K562 (cell line): Measurements from ENCODE around the gene C14orf39. TPM values are rescaled to one million over a fixed set of nuclear protein-coding genes. Genes with fewer than 3 reads are reported as not detected.

Experiments used
- ATAC-seq: fragments of 200-7000 bp; cut with Tn5 transposase; 3 replicates; pipeline ENCODE4 v1.9.1; 2020; ENCODE audit warnings: moderate library complexity
- BruUV-seq: library from RNA; stranded (reverse); fragments of 400-500 nt; replicated peaks from 2 replicates; lab custom pipeline; 2021; lab: Mats Ljungman, UMichigan
- CTCF ChIA-PET: fragments of 300-600 bp; formaldehyde crosslinking; extraction: SDS; loops from one replicate; lab custom pipeline; 2021; ENCODE audit warnings: low intra/inter-chr PET ratio; lab: Yijun Ruan, JAX
- POLR2A ChIA-PET: fragments of 300-600, 350-650 bp; sonication (Branson Sonifier 250); formaldehyde crosslinking; extraction: SDS; loops from one replicate; lab custom pipeline; 2021; ENCODE audit warnings: antibody characterized with exemption, inconsistent platforms; lab: Yijun Ruan, JAX
- DNase-seq, 4 experiments: peaks; one replicate each; pipeline versions ENCODE4 v3.0.0 to v3.0.0-alpha.2; 2011 to 2018; ENCODE audit warnings: low spot score in 3 of 4, mixed read lengths in 3 of 4; ENCODE audit errors: extremely low read depth in 1 of 4
- FAIRE-seq: peaks from 2 replicates; lab custom pipeline; 2011; peaks lifted over from hg19 to GRCh38; lab: Jason Lieb, UNC
- H2AFZ ChIP-seq: 2 replicates; pipeline ENCODE4 v1.6.0; 2011; ENCODE audit warnings: low read depth, low read length, control low read depth, inconsistent platforms
- H3K27ac ChIP-seq: fragments of 200-600 bp; 3 replicates; pipeline ENCODE4 v1.8.0; 2011; ENCODE audit warnings: low read depth, mild to moderate bottlenecking, control low read depth, inconsistent platforms, low read length, moderate library complexity, mixed read lengths; ENCODE audit errors: extremely low read depth
- H3K27me3 ChIP-seq, 2 experiments: fragments of 300-600 bp in 1 of 2; 2 replicates in 1 of 2; 3 replicates in 1 of 2; pipeline versions ENCODE4 v1.6.0 to v1.8.0; 2011; ENCODE audit warnings: inconsistent platforms in 2 of 2, low read length in 2 of 2, mild to moderate bottlenecking in 1 of 2, mixed read lengths in 1 of 2, moderate library complexity in 1 of 2; ENCODE audit not compliant: control insufficient read depth in 2 of 2, insufficient read depth in 2 of 2
- H3K36me3 ChIP-seq: fragments of 300-600 bp; 3 replicates; pipeline ENCODE4 v1.8.0; 2011; ENCODE audit warnings: mild to moderate bottlenecking, low read length, inconsistent platforms; ENCODE audit not compliant: control insufficient read depth, insufficient read depth
- H3K4me1 ChIP-seq, 2 experiments: fragments of 200-600 bp in 1 of 2; replicated peaks in 1 of 2; 2 replicates in 1 of 2; 3 replicates in 1 of 2; pipeline versions ENCODE4 v1.5.1 to v1.8.0; 2011; ENCODE audit warnings: inconsistent platforms in 2 of 2, low read length in 2 of 2, mild to moderate bottlenecking in 1 of 2, mixed read lengths in 1 of 2, moderate library complexity in 1 of 2; ENCODE audit not compliant: control insufficient read depth in 2 of 2, insufficient read depth in 2 of 2
- H3K4me2 ChIP-seq: 2 replicates; pipeline ENCODE4 v1.6.1; 2011; ENCODE audit warnings: low read length, control low read depth, inconsistent platforms, mixed read lengths; ENCODE audit not compliant: insufficient read depth
- H3K4me3 ChIP-seq: fragments of 200-600 bp; sonication (generic), shearing (Covaris generic); 2 replicates; pipeline ENCODE4 v1.5.1; 2016; ENCODE audit warnings: control low read depth, inconsistent platforms
- H3K79me2 ChIP-seq: fragments of 200-600 bp; 3 replicates; pipeline ENCODE4 v1.8.0; 2011; ENCODE audit warnings: low read length, inconsistent platforms; ENCODE audit not compliant: control insufficient read depth, insufficient read depth
- H3K9ac ChIP-seq, 2 experiments: 2 replicates each; pipeline versions ENCODE4 v1.6.0 to v1.6.1; 2011; ENCODE audit warnings: low read depth in 2 of 2, low read length in 2 of 2, control low read depth in 1 of 2, inconsistent platforms in 1 of 2, mild to moderate bottlenecking in 1 of 2, mixed read lengths in 1 of 2; ENCODE audit not compliant: insufficient read depth in 1 of 2
- H3K9me1 ChIP-seq: one replicate; pipeline ENCODE4 v1.6.0; 2011; ENCODE audit warnings: inconsistent platforms, mild to moderate bottlenecking, low read length, moderate library complexity; ENCODE audit not compliant: control insufficient read depth, insufficient read depth
- H3K9me3 ChIP-seq: replicated peaks from 2 replicates; pipeline ENCODE4 v1.5.1; 2011; ENCODE audit warnings: low read depth, low read length, inconsistent platforms; ENCODE audit not compliant: control insufficient read depth, insufficient read depth
- H4K20me1 ChIP-seq: replicated peaks from 2 replicates; pipeline ENCODE4 v1.6.1; 2011; ENCODE audit warnings: low read length, inconsistent platforms, mixed read lengths; ENCODE audit not compliant: control insufficient read depth, insufficient read depth
- BCL6 ChIP-seq: fragments of 250-450 bp; sonication (Bioruptor Pico); IDR thresholded peaks from 2 replicates; pipeline ENCODE4 v1.4.0; 2020
- BRD9 ChIP-seq: fragments of 450-650 bp; IDR thresholded peaks from 2 replicates; pipeline ENCODE4 v1.6.1; 2018; ENCODE audit warnings: low read depth; ENCODE audit not compliant: partially characterized antibody
- LEF1 ChIP-seq: fragments of 450-650 bp; IDR thresholded peaks from 2 replicates; pipeline ENCODE4 v1.6.1; 2016; ENCODE audit warnings: mild to moderate bottlenecking
- PCBP2 ChIP-seq: fragments of 200-400 bp; formaldehyde crosslinking; IDR thresholded peaks from 2 replicates; pipeline ENCODE4 v1.6.1; 2018; ENCODE audit warnings: low read length, low read depth, mild to moderate bottlenecking, moderate library complexity; ENCODE audit not compliant: poor library complexity, severe bottlenecking
- PHF20 ChIP-seq: fragments of 450-650 bp; IDR thresholded peaks from 2 replicates; pipeline ENCODE4 v1.6.1; 2018; ENCODE audit not compliant: partially characterized antibody
- RUNX1 ChIP-seq: sonication (generic); IDR thresholded peaks from 2 replicates; pipeline ENCODE4 v1.6.1; 2016; ENCODE audit warnings: antibody characterized with exemption, low read depth
- TEAD4 ChIP-seq, 2 experiments: sonication (generic) in 1 of 2; formaldehyde crosslinking in 1 of 2; IDR thresholded peaks; 2 replicates each; pipeline versions ENCODE4 v1.6.1 to v1.8.0; 2012 to 2022; ENCODE audit warnings: borderline replicate concordance in 1 of 2, inconsistent platforms in 1 of 2, low read length in 1 of 2, mild to moderate bottlenecking in 1 of 2, missing genetic modification reagents in 1 of 2
- ZKSCAN8 ChIP-seq: fragments of 200-800 bp; sonication (Bioruptor generic); IDR thresholded peaks from 2 replicates; pipeline ENCODE4 v1.6.1; 2016; ENCODE audit warnings: missing genetic modification characterization, missing compliant biosample characterization
- ZNF175 ChIP-seq: fragments of 200-800 bp; sonication (Bioruptor generic); IDR thresholded peaks from 2 replicates; pipeline ENCODE4 v1.6.1; 2016; ENCODE audit warnings: low read depth, mild to moderate bottlenecking, missing genetic modification characterization, missing compliant biosample characterization
- ZNF212 ChIP-seq: fragments of 450-650 bp; formaldehyde crosslinking; IDR thresholded peaks from 2 replicates; pipeline ENCODE4 v1.4.0; 2020; ENCODE audit warnings: mild to moderate bottlenecking
- ZNF253 ChIP-seq: fragments of 250-450 bp; sonication (Bioruptor Pico); conservative IDR thresholded peaks from 2 replicates; pipeline ENCODE4 v1.6.1; 2021; ENCODE audit warnings: mild to moderate bottlenecking
- ZNF589 ChIP-seq: fragments of 200-800 bp; sonication (Bioruptor generic); IDR thresholded peaks from 2 replicates; pipeline ENCODE4 v1.6.1; 2016; ENCODE audit warnings: low read depth, missing genetic modification characterization, missing compliant biosample characterization
- ZNF707 ChIP-seq: fragments of 250-450 bp; sonication (Bioruptor Pico); conservative IDR thresholded peaks from 2 replicates; pipeline ENCODE4 v1.8.0; 2022; ENCODE audit warnings: inconsistent platforms, mild to moderate bottlenecking, moderate library complexity
- ZSCAN29 ChIP-seq: fragments of 450-650 bp; IDR thresholded peaks from 2 replicates; pipeline ENCODE4 v1.6.1; 2017
- WGBS: fragments of 100-300 bp; shearing (Covaris generic); methylation state at CpG from one replicate; pipeline ENCODE4 v1.1.6; 2016; ENCODE audit warnings: low coverage, mixed read lengths; ENCODE audit not compliant: insufficient coverage; ENCODE audit errors: missing lambda C conversion rate; 5-methylcytosine and 5-hydroxymethylcytosine counted together
- in situ Hi-C: fragments of 300-500 bp; cut with MboI; formaldehyde crosslinking; loops from 4 replicates; pipeline ENCODE4 v1.15.0; 2018; ENCODE audit warnings: inconsistent platforms, mixed read lengths
- intact Hi-C: fragments of 100-400 bp; cut with micrococcal nuclease; formaldehyde crosslinking; loops from 2 replicates; pipeline ENCODE4 v1.14.2; 2022
- polyA plus RNA-seq, 8 experiments: library from polyadenylated mRNA; depleted of rRNA in 4 of 8; stranded (reverse) in 5 of 8; unstranded in 3 of 8; fragments of >200 nt; fragmentation: Nextera tagmentation in 2 of 8; fragmentation: Illumina TruSeq in 1 of 8; extraction: Ambion mirVana in 2 of 8; extraction: Trizol in 1 of 8; gene quantifications; 2 replicates each; pipeline versions ENCODE4 v1.2.1 to v1.2.3, GENCODE V29; 2011 to 2014; ENCODE audit warnings: inconsistent platforms in 1 of 8, missing spikeins in 1 of 8
- total RNA-seq, 7 experiments: library from RNA; depleted of rRNA in 6 of 7; stranded (reverse); fragments of >200 nt in 6 of 7; fragmentation: Illumina TruSeq in 2 of 7; extraction: Trizol in 2 of 7; gene quantifications; 2 replicates each; pipeline versions ENCODE4 v1.2.1 to v1.2.3, GENCODE V29; 2011 to 2021; ENCODE audit warnings: low replicate concordance in 1 of 7
- TF ChIP-seq, protein P1 (sequence below), 2 experiments: fragments of 450-650 bp in 1 of 2; sonication (generic) in 1 of 2; formaldehyde crosslinking in 1 of 2; IDR thresholded peaks in 1 of 2; conservative IDR thresholded peaks in 1 of 2; 2 replicates each; pipeline versions ENCODE4 v1.6.1 to v1.8.1; 2016 to 2023; ENCODE audit warnings: mild to moderate bottlenecking in 2 of 2, moderate library complexity in 2 of 2, inconsistent platforms in 1 of 2, missing genetic modification reagents in 1 of 2
- TF ChIP-seq, protein P2 (sequence below): fragments of 250-450 bp; sonication (Bioruptor Pico); IDR thresholded peaks from 2 replicates; pipeline ENCODE4 v1.8.0; 2022; ENCODE audit warnings: moderate library complexity, mild to moderate bottlenecking, inconsistent platforms
- TF ChIP-seq, protein P3 (sequence below): IDR thresholded peaks from 2 replicates; pipeline ENCODE4 v1.6.1; 2011; ENCODE audit warnings: borderline replicate concordance, low read depth, mild to moderate bottlenecking, moderate library complexity, low read length; ENCODE audit not compliant: insufficient read depth, poor library complexity, severe bottlenecking
- TF ChIP-seq, protein P4 (sequence below): fragments of 250-450 bp; sonication (Bioruptor Pico); IDR thresholded peaks from 2 replicates; pipeline ENCODE4 v1.8.0; 2022; ENCODE audit warnings: moderate library complexity, mild to moderate bottlenecking, inconsistent platforms

The C14orf39 gene
- total and polyA plus RNA-seq, 9 of the 15 experiments (the other 6 are each of a cell fraction or from before 2014, with no cell fraction given), result 0.54 to 6.7 (median 1.4) TPM

DNA sequence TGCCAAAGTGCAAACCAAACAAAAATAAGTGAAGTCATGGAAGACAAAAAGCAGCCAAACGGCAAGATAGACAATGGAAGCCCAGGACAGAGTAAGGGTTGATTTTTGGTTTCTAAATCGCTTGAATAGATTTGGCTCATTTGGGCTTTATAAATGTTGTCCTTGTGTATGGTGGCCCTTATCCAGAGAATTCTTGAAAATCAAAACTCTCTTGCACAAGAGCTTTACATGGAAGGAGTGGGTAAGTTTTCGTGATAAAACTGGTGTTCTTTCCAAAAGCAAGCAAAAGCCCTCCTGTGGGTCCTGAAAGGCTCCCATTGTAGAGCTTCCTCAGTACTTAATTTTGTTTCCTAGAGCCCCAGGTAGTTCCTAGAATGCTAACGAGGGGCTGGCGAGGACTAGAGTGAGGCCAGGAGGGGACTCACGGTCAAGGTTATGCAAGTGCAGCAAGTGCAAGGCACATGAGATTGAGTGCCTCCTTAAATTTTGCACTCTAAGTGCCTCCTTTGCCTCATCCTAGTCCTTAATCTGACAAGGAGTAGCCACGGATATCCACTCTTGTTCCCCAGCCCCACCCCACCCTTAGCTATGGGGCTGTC is 27.2 kb upstream of the C14orf39 start:
- H2AFZ ChIP-seq, result no peak overlapping the region
- WGBS, result 4% methylated on average over 5 of the region's 7 CpGs
- DNase-seq (no peak), ATAC-seq (no peak), FAIRE-seq (no peak)
- peaks cover 10 to 41% of the 10 kb centered on the region in 2 experiments; a peak in 3 of 5 replicates for H3K27me3 ChIP-seq
- intact Hi-C loops (no loop called here), in situ Hi-C loops (no loop called here)
- CTCF ChIA-PET, result no interaction called here
- no peak overlapping the region for H3K27ac ChIP-seq
- no peaks in the 10 kb centered on the region for H3K9me1 ChIP-seq
- H3K36me3 ChIP-seq, result no peaks in the 10 kb centered on the region
- no peaks in the 10 kb centered on the region for H3K79me2 ChIP-seq
- no peak overlapping the region for H3K4me3 ChIP-seq
- H3K4me1 ChIP-seq, result peaks cover 0 to 18% of the 10 kb centered on the region in 2 experiments; a peak in 1 of 5 replicates
- no TSS peak for BruUV-seq
- POLR2A ChIA-PET, result no interaction called here
- no peak overlapping the region for H3K4me2 ChIP-seq
- H4K20me1 ChIP-seq, result no peaks in the 10 kb centered on the region
- no peaks in the 10 kb centered on the region for H3K9me3 ChIP-seq
- TF ChIP-seq ZKSCAN8 (CRISPR knock-in tag) (no peak), RUNX1 (no peak), ZSCAN29 (no peak), ZNF707 (CRISPR knock-in tag) (no peak), ZNF253 (CRISPR knock-in tag) (no peak), BCL6 (CRISPR knock-in tag) (no peak), PCBP2 (no peak), ZNF175 (CRISPR knock-in tag) (no peak), LEF1 (no peak), TEAD4 (IDR thresholded peaks at IDR 0.05; ENCODE audit: low read length) (no peak), TEAD4 (CRISPR knock-in tag; IDR thresholded peaks at IDR 0.05; ENCODE audit: borderline replicate concordance) (no peak), PHF20 (no peak), ZNF589 (CRISPR knock-in tag) (no peak), BRD9 (no peak), ZNF212 (CRISPR knock-in tag) (no peak)
- TF ChIP-seq, protein P1, sequence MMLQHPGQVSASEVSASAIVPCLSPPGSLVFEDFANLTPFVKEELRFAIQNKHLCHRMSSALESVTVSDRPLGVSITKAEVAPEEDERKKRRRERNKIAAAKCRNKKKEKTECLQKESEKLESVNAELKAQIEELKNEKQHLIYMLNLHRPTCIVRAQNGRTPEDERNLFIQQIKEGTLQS (IDR thresholded peaks at IDR 0.05), result no peak
- TF ChIP-seq, protein P1 (CRISPR knock-in tag; conservative IDR thresholded peaks at IDR 0.05), result no peak
- TF ChIP-seq, protein P2, sequence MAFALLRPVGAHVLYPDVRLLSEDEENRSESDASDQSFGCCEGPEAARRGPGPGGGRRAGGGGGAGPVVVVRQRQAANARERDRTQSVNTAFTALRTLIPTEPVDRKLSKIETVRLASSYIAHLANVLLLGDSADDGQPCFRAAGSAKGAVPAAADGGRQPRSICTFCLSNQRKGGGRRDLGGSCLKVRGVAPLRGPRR, result no peak
- TF ChIP-seq, protein P3, sequence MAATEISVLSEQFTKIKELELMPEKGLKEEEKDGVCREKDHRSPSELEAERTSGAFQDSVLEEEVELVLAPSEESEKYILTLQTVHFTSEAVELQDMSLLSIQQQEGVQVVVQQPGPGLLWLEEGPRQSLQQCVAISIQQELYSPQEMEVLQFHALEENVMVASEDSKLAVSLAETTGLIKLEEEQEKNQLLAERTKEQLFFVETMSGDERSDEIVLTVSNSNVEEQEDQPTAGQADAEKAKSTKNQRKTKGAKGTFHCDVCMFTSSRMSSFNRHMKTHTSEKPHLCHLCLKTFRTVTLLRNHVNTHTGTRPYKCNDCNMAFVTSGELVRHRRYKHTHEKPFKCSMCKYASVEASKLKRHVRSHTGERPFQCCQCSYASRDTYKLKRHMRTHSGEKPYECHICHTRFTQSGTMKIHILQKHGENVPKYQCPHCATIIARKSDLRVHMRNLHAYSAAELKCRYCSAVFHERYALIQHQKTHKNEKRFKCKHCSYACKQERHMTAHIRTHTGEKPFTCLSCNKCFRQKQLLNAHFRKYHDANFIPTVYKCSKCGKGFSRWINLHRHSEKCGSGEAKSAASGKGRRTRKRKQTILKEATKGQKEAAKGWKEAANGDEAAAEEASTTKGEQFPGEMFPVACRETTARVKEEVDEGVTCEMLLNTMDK, result no peak
- TF ChIP-seq, protein P4, sequence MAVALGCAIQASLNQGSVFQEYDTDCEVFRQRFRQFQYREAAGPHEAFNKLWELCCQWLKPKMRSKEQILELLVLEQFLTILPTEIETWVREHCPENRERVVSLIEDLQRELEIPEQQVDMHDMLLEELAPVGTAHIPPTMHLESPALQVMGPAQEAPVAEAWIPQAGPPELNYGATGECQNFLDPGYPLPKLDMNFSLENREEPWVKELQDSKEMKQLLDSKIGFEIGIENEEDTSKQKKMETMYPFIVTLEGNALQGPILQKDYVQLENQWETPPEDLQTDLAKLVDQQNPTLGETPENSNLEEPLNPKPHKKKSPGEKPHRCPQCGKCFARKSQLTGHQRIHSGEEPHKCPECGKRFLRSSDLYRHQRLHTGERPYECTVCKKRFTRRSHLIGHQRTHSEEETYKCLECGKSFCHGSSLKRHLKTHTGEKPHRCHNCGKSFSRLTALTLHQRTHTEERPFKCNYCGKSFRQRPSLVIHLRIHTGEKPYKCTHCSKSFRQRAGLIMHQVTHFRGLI, result no peak
- TF ChIP-seq, all 486 proteins: peak for 0
- H3K9ac ChIP-seq, result no peak overlapping the region
